HL-60 (cell line): ENCODE data around the gene ATP2B2.

Experiments used
- POLR2AphosphoS5 ChIP-seq: IDR thresholded peaks from 2 replicates; pipeline ENCODE4 v1.6.1; 2012; ENCODE audit warnings: low read depth
- TF ChIP-seq, protein P1 (sequence below): IDR thresholded peaks from one replicate; pipeline ENCODE4 v1.5.1; 2011; ENCODE audit warnings: low read length, control low read depth, inconsistent platforms; ENCODE audit not compliant: insufficient read depth
- TF ChIP-seq, protein P2 (sequence below): IDR thresholded peaks from 2 replicates; pipeline ENCODE4 v1.6.1; 2012; ENCODE audit warnings: low read depth; ENCODE audit not compliant: insufficient replicate concordance

DNA sequence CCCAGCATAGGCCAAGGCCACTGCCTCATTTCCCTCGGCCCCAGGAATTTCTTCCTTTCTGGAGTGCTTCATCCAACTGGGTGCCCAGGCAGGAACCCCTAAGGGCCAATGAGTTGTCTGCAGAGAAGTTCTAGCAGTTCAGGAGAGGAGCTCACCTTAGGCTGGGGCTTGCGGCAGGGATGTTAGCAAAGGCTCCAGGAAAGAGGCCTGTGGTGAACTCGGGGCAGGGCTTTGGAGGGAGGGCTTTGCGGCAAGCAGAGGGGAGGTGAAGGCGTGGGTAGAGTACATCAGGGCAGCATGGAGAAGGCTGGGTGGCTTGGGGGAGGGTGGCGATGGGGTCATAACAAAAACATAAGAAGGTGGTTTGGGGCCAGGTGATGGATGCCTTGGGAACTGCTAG lies 213.7 kb downstream of the ATP2B2 start:
- TF ChIP-seq, protein P1, sequence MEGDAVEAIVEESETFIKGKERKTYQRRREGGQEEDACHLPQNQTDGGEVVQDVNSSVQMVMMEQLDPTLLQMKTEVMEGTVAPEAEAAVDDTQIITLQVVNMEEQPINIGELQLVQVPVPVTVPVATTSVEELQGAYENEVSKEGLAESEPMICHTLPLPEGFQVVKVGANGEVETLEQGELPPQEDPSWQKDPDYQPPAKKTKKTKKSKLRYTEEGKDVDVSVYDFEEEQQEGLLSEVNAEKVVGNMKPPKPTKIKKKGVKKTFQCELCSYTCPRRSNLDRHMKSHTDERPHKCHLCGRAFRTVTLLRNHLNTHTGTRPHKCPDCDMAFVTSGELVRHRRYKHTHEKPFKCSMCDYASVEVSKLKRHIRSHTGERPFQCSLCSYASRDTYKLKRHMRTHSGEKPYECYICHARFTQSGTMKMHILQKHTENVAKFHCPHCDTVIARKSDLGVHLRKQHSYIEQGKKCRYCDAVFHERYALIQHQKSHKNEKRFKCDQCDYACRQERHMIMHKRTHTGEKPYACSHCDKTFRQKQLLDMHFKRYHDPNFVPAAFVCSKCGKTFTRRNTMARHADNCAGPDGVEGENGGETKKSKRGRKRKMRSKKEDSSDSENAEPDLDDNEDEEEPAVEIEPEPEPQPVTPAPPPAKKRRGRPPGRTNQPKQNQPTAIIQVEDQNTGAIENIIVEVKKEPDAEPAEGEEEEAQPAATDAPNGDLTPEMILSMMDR: no peak
- TF ChIP-seq, protein P2, sequence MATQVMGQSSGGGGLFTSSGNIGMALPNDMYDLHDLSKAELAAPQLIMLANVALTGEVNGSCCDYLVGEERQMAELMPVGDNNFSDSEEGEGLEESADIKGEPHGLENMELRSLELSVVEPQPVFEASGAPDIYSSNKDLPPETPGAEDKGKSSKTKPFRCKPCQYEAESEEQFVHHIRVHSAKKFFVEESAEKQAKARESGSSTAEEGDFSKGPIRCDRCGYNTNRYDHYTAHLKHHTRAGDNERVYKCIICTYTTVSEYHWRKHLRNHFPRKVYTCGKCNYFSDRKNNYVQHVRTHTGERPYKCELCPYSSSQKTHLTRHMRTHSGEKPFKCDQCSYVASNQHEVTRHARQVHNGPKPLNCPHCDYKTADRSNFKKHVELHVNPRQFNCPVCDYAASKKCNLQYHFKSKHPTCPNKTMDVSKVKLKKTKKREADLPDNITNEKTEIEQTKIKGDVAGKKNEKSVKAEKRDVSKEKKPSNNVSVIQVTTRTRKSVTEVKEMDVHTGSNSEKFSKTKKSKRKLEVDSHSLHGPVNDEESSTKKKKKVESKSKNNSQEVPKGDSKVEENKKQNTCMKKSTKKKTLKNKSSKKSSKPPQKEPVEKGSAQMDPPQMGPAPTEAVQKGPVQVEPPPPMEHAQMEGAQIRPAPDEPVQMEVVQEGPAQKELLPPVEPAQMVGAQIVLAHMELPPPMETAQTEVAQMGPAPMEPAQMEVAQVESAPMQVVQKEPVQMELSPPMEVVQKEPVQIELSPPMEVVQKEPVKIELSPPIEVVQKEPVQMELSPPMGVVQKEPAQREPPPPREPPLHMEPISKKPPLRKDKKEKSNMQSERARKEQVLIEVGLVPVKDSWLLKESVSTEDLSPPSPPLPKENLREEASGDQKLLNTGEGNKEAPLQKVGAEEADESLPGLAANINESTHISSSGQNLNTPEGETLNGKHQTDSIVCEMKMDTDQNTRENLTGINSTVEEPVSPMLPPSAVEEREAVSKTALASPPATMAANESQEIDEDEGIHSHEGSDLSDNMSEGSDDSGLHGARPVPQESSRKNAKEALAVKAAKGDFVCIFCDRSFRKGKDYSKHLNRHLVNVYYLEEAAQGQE: no peak
- no peak for TF ChIP-seq POLR2AphosphoS5
